GM10248 (cell line): ENCODE data around the gene STPG4.

Source experiments
- CTCF ChIA-PET: fragments of 300-600 bp; sonication (Branson Sonifier 250); formaldehyde crosslinking; extraction: SDS; loops from one replicate; lab custom pipeline; 2021; ENCODE audit warnings: antibody characterized with exemption; lab: Yijun Ruan, JAX
- POLR2A ChIA-PET: fragments of 350-650 bp; sonication (Branson Sonifier 250); formaldehyde crosslinking; extraction: SDS; loops from one replicate; lab custom pipeline; 2020; ENCODE audit warnings: antibody characterized with exemption; lab: Yijun Ruan, JAX
- DNase-seq: peaks from one replicate; pipeline ENCODE4 v3.0.0; 2012; ENCODE audit errors: extremely low spot score
- CTCF ChIP-seq: IDR thresholded peaks from 2 replicates; pipeline ENCODE4 v1.5.1; 2012; ENCODE audit warnings: mild to moderate bottlenecking, low read depth; ENCODE audit errors: extremely low read depth, missing control alignments, control extremely low read depth

The STPG4 gene

GRCh38 chr2:47095349-47096020, 59.6 kb downstream of the STPG4 start:
- CTCF ChIA-PET: no interaction called here
- DNase-seq: no peak
- no peak for TF ChIP-seq CTCF
- POLR2A ChIA-PET: no interaction called here

- CTCF ChIA-PET: interaction anchor here (0.9 kb wide), 1 partner anchor 34 kb away, joined by 3 read pairs; no protein-coding TSS in a partner anchor
- no peak for TF ChIP-seq CTCF
- no peak for DNase-seq
- POLR2A ChIA-PET: interaction anchor here (0.6 kb wide), 1 partner anchor 19 kb away, joined by 5 read pairs; no protein-coding TSS in a partner anchor
Measured at GRCh38 chr2:47094511-47095142, 60.5 kb downstream of the STPG4 start.

DNA sequence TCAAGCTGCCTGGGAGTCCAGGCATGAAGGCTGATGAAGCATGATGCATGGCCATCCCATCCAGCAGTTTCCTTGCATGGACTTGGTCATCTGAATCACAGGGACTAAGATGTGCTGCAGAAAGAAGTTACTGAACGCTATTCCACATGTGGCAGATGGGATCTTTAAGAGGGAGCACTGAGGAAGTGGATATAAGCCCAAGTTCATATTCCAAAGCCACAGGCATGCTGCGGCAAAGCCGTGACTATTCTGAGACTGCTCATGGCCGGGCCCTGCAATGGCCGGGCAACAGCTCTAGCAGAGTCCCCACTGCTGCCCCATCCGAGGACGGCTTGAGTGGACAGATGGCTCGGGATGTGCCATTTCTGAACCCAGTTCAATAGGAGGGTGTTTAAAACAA, 61.5 kb downstream of the STPG4 start:
- ChIA-PET POLR2A (no interaction called here), CTCF (interaction anchor here (0.9 kb wide), 1 partner anchor 35 kb away, joined by 3 read pairs; no protein-coding TSS in a partner anchor)
- DNase-seq: no peak
- no peak for TF ChIP-seq CTCF

- TF ChIP-seq CTCF: no peak
- POLR2A ChIA-PET: no interaction called here
- CTCF ChIA-PET: no interaction called here
- no peak for DNase-seq
Measured at GRCh38 chr2:47092465-47092864, 62.6 kb downstream of the STPG4 start.

GRCh38 chr2:47091118-47091517, 64.0 kb downstream of the STPG4 start:
- ChIA-PET CTCF (no interaction called here), POLR2A (no interaction called here)
- DNase-seq: no peak
- TF ChIP-seq CTCF: no peak

DNA sequence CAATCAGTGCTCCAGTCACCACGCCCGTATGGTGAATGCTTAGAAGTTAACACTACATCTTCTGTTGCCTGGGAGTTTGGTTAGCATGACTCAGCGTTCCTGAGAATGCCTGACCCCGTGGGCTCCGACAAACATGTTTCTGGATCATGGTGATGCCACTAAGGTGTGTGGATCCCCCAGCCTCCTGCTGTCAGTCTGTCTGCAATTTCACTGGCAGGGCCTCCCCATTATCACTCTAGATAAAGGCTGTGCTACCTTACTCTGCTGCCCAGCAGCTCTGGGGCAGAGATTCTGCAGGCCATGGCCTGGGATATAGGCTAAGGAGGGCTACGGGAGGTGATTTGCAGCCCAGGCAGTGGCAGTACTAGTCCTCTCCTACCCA, 66.0 kb downstream of the STPG4 start:
- no peak for DNase-seq
- ChIA-PET POLR2A (no interaction called here), CTCF (interaction anchor here (1.2 to 1.9 kb wide), 2 partner anchors 11 to 234 kb away, joined by 3 to 5 read pairs; no protein-coding TSS in a partner anchor)
- TF ChIP-seq CTCF: no peak
